Endothelial cell of umbilical vein (primary cell): Measurements from ENCODE around the gene PTGES3. TPM values are rescaled to one million over a fixed set of nuclear protein-coding genes. Genes with fewer than 3 reads are reported as not detected.

Experiments
- BruUV-seq: library from RNA; stranded (reverse); fragments of 400-500 nt; replicated peaks from 2 replicates; lab custom pipeline; 2021; lab: Mats Ljungman, UMichigan
- CTCF ChIA-PET: fragments of 300-600, 350-600 bp; sonication (Branson Sonifier 250); formaldehyde crosslinking; loops from one replicate; lab custom pipeline; 2021; ENCODE audit warnings: antibody characterized with exemption, inconsistent platforms; lab: Charles Lee
- POLR2A ChIA-PET: fragments of 300-600, 350-600 bp; sonication (Branson Sonifier 250); formaldehyde crosslinking; loops from one replicate; lab custom pipeline; 2021; ENCODE audit warnings: antibody characterized with exemption, inconsistent platforms; lab: Charles Lee
- DNase-seq: peaks from one replicate; pipeline ENCODE4 v3.0.0-alpha.2; 2011; ENCODE audit warnings: low read depth, low spot score
- FAIRE-seq: peaks from 2 replicates; lab custom pipeline; 2011; peaks lifted over from hg19 to GRCh38; lab: Jason Lieb, UNC
- H2AFZ ChIP-seq: 2 replicates; pipeline ENCODE4 v1.6.0; 2012; ENCODE audit warnings: low read depth, low read length, control low read depth, inconsistent platforms
- H3K27ac ChIP-seq: 2 replicates; pipeline ENCODE4 v1.5.1; 2011; ENCODE audit warnings: low read depth, mild to moderate bottlenecking, control low read depth, low read length, moderate library complexity; ENCODE audit not compliant: insufficient read depth
- H3K27me3 ChIP-seq, 2 experiments: 2 replicates each; pipeline versions ENCODE4 v1.6.0 to v1.6.1; 2011; ENCODE audit warnings: low read length in 2 of 2, mixed read lengths in 1 of 2; ENCODE audit not compliant: control insufficient read depth in 2 of 2, insufficient read depth in 2 of 2
- H3K36me3 ChIP-seq, 2 experiments: 2 replicates in 1 of 2; 3 replicates in 1 of 2; pipeline ENCODE4 v1.5.1; 2011; ENCODE audit warnings: low read length in 2 of 2, mild to moderate bottlenecking in 1 of 2, moderate library complexity in 1 of 2; ENCODE audit not compliant: control insufficient read depth in 2 of 2, insufficient read depth in 2 of 2; ENCODE audit errors: extremely low read depth in 1 of 2
- H3K4me1 ChIP-seq: 3 replicates; pipeline ENCODE4 v1.5.1; 2011; ENCODE audit warnings: mild to moderate bottlenecking, low read length; ENCODE audit not compliant: control insufficient read depth, insufficient read depth; ENCODE audit errors: extremely low read depth
- H3K4me2 ChIP-seq: 2 replicates; pipeline ENCODE4 v1.6.1; 2011; ENCODE audit warnings: low read length, control low read depth, mixed read lengths; ENCODE audit not compliant: insufficient read depth
- H3K4me3 ChIP-seq, 3 experiments: fragments of 200-600 bp in 1 of 3; sonication (generic), shearing (Covaris generic) in 1 of 3; replicated peaks in 1 of 3; 2 replicates each; pipeline ENCODE4 v1.5.1; 2011 to 2016; ENCODE audit warnings: control low read depth in 3 of 3, low read length in 3 of 3, mild to moderate bottlenecking in 2 of 3, inconsistent platforms in 1 of 3, low read depth in 1 of 3, moderate library complexity in 1 of 3; ENCODE audit not compliant: insufficient read depth in 1 of 3
- H3K79me2 ChIP-seq: 2 replicates; pipeline ENCODE4 v1.6.0; 2012; ENCODE audit warnings: low read length, inconsistent platforms; ENCODE audit not compliant: control insufficient read depth, insufficient read depth
- H3K9ac ChIP-seq: replicated peaks from 2 replicates; pipeline ENCODE3; 2011; ENCODE audit warnings: low read length, control low read depth; ENCODE audit not compliant: insufficient read depth; ENCODE audit errors: extremely low read depth
- H3K9me1 ChIP-seq: replicated peaks from 3 replicates; pipeline ENCODE4 v1.6.0; 2011; ENCODE audit warnings: mild to moderate bottlenecking, low read length; ENCODE audit not compliant: control insufficient read depth, insufficient read depth; ENCODE audit errors: extremely low read depth
- H3K9me3 ChIP-seq: replicated peaks from 2 replicates; pipeline ENCODE4 v1.5.1; 2012; ENCODE audit warnings: low read length, inconsistent platforms; ENCODE audit not compliant: control insufficient read depth, insufficient read depth
- H4K20me1 ChIP-seq: replicated peaks from 2 replicates; pipeline ENCODE3; 2011; ENCODE audit warnings: mild to moderate bottlenecking, low read length; ENCODE audit not compliant: control insufficient read depth, insufficient read depth; ENCODE audit errors: extremely low read depth
- EZH2 ChIP-seq: IDR thresholded peaks from 2 replicates; pipeline ENCODE4 v1.6.1; 2012; ENCODE audit warnings: borderline replicate concordance, low read depth, mild to moderate bottlenecking, moderate library complexity, low read length, inconsistent platforms; ENCODE audit not compliant: severe bottlenecking
- FOS ChIP-seq: IDR thresholded peaks from 2 replicates; pipeline ENCODE4 v1.6.1; 2011; ENCODE audit warnings: mild to moderate bottlenecking, low read length, moderate library complexity, borderline replicate concordance; ENCODE audit not compliant: insufficient read depth
- GATA2 ChIP-seq: IDR thresholded peaks from 2 replicates; pipeline ENCODE4 v1.7.0; 2011; ENCODE audit warnings: low read depth, mild to moderate bottlenecking, moderate library complexity, mixed read lengths, low read length; ENCODE audit not compliant: insufficient read length, insufficient read depth
- JUN ChIP-seq: IDR thresholded peaks from 2 replicates; pipeline ENCODE4 v1.6.1; 2011; ENCODE audit warnings: borderline replicate concordance, low read depth; ENCODE audit not compliant: insufficient read length, insufficient read depth
- MYC ChIP-seq: IDR thresholded peaks from one replicate; pipeline ENCODE4 v1.6.1; 2011; ENCODE audit warnings: mild to moderate bottlenecking, low read depth, low read length
- POLR2A ChIP-seq: IDR thresholded peaks from 2 replicates; pipeline ENCODE4 v1.6.1; 2012; ENCODE audit warnings: low read depth, mild to moderate bottlenecking, control low read depth, low read length
- POLR2AphosphoS5 ChIP-seq: IDR thresholded peaks from 2 replicates; pipeline ENCODE4 v1.6.1; 2012; ENCODE audit warnings: low read depth, mild to moderate bottlenecking, control low read depth, low read length, moderate library complexity; ENCODE audit not compliant: insufficient read depth
- dilution Hi-C: fragments of 300-500 bp; cut with MboI; formaldehyde crosslinking; loops from one replicate; pipeline ENCODE4 v1.15.0; 2019; ENCODE audit warnings: low sequenced_read_pairs; ENCODE audit not compliant: extremely low pct_ligation_motif_present
- intact Hi-C: fragments of 100-400 bp; cut with micrococcal nuclease; formaldehyde crosslinking; loops from one replicate; pipeline ENCODE4 v1.10.0; 2022
- polyA plus RNA-seq, 4 experiments: library from polyadenylated mRNA; depleted of rRNA in 3 of 4; stranded (reverse) in 3 of 4; unstranded in 1 of 4; fragments of >200 nt; gene quantifications; 2 replicates each; pipeline versions ENCODE4 v1.2.1 to v1.2.3, GENCODE V29; 2011 to 2012; ENCODE audit warnings: missing spikeins in 1 of 4
- total RNA-seq: library from RNA; stranded (reverse); gene quantifications from 2 replicates; pipeline ENCODE4 v1.2.3, GENCODE V29; 2021
- TF ChIP-seq, protein P1 (sequence below): IDR thresholded peaks from 2 replicates; pipeline ENCODE4 v1.6.1; 2011; ENCODE audit not compliant: insufficient read depth, insufficient read length
- TF ChIP-seq, protein P2 (sequence below), 2 donors: IDR thresholded peaks; 1 replicate in 1 of 2; 2 replicates in 1 of 2; pipeline ENCODE4 v1.5.1; 2011; ENCODE audit warnings: low read length in 2 of 2, mild to moderate bottlenecking in 2 of 2, moderate library complexity in 2 of 2, control low read depth in 1 of 2, inconsistent platforms in 1 of 2, low read depth in 1 of 2; ENCODE audit not compliant: insufficient read depth in 1 of 2; ENCODE audit errors: extremely low read depth in 1 of 2

The PTGES3 gene
- total and polyA plus RNA-seq, 2 donors (not counting 3 experiments of a cell fraction or from before 2014, with no cell fraction given): 48.5 to 278 TPM

DNA sequence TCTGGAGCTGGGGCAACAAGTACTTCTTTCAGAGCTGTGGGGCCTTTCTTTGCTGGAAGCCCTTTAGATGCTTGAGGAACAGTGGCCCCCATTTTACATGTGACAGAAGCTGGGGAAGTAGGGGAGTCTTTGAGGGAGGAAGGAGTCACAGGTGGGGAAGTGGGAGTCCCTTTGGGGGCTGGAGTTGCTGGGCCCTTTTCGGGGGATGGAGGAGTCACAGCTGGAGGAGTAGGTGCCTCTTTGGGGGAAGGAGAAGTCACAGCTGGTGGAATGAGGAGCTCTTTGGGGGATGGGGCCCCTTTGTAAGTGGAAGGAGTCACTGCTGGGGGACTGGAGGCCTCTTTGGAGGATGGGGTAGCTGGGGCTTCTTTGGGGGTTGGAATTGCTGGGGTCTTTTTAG, 28.4 kb upstream of the PTGES3 start:
- H3K9ac ChIP-seq: no peak overlapping the region
- H3K9me1 ChIP-seq: no peaks in the 10 kb centered on the region
- dilution Hi-C loops: no loop called here
- ChIA-PET CTCF (interaction anchor here (0.7 to 1.0 kb wide), 2 partner anchors 9 to 18 kb away, joined by 3 read pairs; partner anchors contain the start of gene NACA), POLR2A (interaction anchor here (2.1 kb wide), 1 partner anchor 9 kb away, joined by 8 read pairs; the partner anchor contains the start of gene NACA)
- H3K4me3 ChIP-seq: no peak overlapping the region
- DNase-seq: no peak
- H3K9me3 ChIP-seq: no peaks in the 10 kb centered on the region
- FAIRE-seq: no peak
- peaks cover 2% of the 10 kb centered on the region for H4K20me1 ChIP-seq
- peaks cover 65% of the 10 kb centered on the region for H3K79me2 ChIP-seq
- no peak overlapping the region for H3K4me2 ChIP-seq
- intact Hi-C loops: no loop called here
- H3K4me1 ChIP-seq: peaks cover 11% of the 10 kb centered on the region
- peaks cover 33 to 38% of the 10 kb centered on the region in 2 experiments for H3K36me3 ChIP-seq
- no TSS peak for BruUV-seq
- no peak overlapping the region for H3K27ac ChIP-seq
- H3K27me3 ChIP-seq: no peaks in the 10 kb centered on the region
- H2AFZ ChIP-seq: no peak overlapping the region
- TF ChIP-seq MYC: no peak
- TF ChIP-seq POLR2AphosphoS5: no peak
- no peak for TF ChIP-seq JUN
- TF ChIP-seq, protein P1, sequence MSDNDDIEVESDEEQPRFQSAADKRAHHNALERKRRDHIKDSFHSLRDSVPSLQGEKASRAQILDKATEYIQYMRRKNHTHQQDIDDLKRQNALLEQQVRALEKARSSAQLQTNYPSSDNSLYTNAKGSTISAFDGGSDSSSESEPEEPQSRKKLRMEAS: no peak
- no peak for TF ChIP-seq GATA2
- TF ChIP-seq, protein P2, sequence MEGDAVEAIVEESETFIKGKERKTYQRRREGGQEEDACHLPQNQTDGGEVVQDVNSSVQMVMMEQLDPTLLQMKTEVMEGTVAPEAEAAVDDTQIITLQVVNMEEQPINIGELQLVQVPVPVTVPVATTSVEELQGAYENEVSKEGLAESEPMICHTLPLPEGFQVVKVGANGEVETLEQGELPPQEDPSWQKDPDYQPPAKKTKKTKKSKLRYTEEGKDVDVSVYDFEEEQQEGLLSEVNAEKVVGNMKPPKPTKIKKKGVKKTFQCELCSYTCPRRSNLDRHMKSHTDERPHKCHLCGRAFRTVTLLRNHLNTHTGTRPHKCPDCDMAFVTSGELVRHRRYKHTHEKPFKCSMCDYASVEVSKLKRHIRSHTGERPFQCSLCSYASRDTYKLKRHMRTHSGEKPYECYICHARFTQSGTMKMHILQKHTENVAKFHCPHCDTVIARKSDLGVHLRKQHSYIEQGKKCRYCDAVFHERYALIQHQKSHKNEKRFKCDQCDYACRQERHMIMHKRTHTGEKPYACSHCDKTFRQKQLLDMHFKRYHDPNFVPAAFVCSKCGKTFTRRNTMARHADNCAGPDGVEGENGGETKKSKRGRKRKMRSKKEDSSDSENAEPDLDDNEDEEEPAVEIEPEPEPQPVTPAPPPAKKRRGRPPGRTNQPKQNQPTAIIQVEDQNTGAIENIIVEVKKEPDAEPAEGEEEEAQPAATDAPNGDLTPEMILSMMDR (IDR thresholded peaks at IDR 0.05; ENCODE audit: extremely low read depth in 1 of 2, insufficient read depth in 1 of 2, low read depth in 1 of 2, low read length in 2 of 2): no peak
- no peak for TF ChIP-seq FOS
- TF ChIP-seq EZH2: no peak
- TF ChIP-seq POLR2A: no peak
